ENCODE measurements around the gene APBB1. TPM values are rescaled to one million over a fixed set of nuclear protein-coding genes. Genes with fewer than 3 reads are reported as not detected.

Gene APBB1
- polyA plus RNA-seq, 1 experiment = 42.2 TPM

DNA sequence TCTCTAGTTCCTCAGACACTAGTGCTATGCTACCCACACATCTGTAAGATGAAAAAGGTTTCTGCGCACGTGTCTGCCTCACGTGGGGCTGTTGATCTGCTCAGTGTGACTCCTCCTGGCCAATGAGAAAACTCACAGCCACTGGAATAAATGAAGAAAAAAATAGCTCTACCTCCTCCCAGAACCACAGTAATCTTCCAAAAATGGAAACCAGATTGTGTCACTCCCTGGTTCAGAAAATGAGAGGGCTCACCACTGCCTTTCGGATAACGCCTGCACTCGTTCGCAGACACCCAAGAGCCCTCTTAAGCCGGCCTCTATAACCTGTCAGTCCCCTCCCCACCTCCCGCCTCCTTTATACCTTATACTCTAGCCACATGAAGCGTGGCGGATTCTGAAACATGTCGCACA, 5.1 kb downstream of the APBB1 start:
- no peak for DNase-seq (ENCODE audit: low read depth, low spot score)
- ChIA-PET POLR2A (interaction anchor here (1.1 kb wide), 1 partner anchor 13 kb away, joined by 4 read pairs; no protein-coding TSS in a partner anchor), CTCF (interaction anchor here (1.4 kb wide), 1 partner anchor 51 kb away, joined by 4 read pairs; no protein-coding TSS in a partner anchor)
- Histone ChIP-seq H3K9me3 (ENCODE audit: control insufficient read depth, insufficient read depth, low read length) (no peaks in the 10 kb centered on the region), H3K27me3 (ENCODE audit: control insufficient read depth, insufficient read depth, low read length) (no peaks in the 10 kb centered on the region), H3K4me3 (ENCODE audit: low read depth, low read length) (no peak overlapping the region), H3K27ac (ENCODE audit: low read depth, low read length) (peak overlapping the region; percentile 21)
- no peak for TF ChIP-seq CTCF (IDR thresholded peaks at IDR 0.05; ENCODE audit: low read depth, low read length)

GRCh38 chr11:6411594-6412031, 7.3 kb downstream of the APBB1 start:
- Histone ChIP-seq H3K4me3 (ENCODE audit: low read depth, low read length) (no peak overlapping the region), H3K9me3 (ENCODE audit: control insufficient read depth, insufficient read depth, low read length) (no peaks in the 10 kb centered on the region), H3K27ac (ENCODE audit: low read depth, low read length) (no peak overlapping the region), H3K27me3 (ENCODE audit: control insufficient read depth, insufficient read depth, low read length) (no peaks in the 10 kb centered on the region)
- POLR2A ChIA-PET = no interaction called here
- no peak for TF ChIP-seq CTCF (IDR thresholded peaks at IDR 0.05; ENCODE audit: low read depth, low read length)
- no peak for DNase-seq (ENCODE audit: low read depth, low spot score)
- CTCF ChIA-PET = interaction anchor here (0.7 kb wide), 1 partner anchor 33 kb away, joined by 4 read pairs; no protein-coding TSS in a partner anchor

GRCh38 chr11:6410695-6411430, 8.0 kb downstream of the APBB1 start:
- Histone ChIP-seq H3K9me3 (ENCODE audit: control insufficient read depth, insufficient read depth, low read length) (no peaks in the 10 kb centered on the region), H3K4me3 (ENCODE audit: low read depth, low read length) (no peak overlapping the region), H3K27ac (ENCODE audit: low read depth, low read length) (no peak overlapping the region), H3K27me3 (ENCODE audit: control insufficient read depth, insufficient read depth, low read length) (no peaks in the 10 kb centered on the region)
- DNase-seq (ENCODE audit: low read depth, low spot score) = no peak
- ChIA-PET CTCF (interaction anchor here (0.5 to 2.1 kb wide), 4 partner anchors 32 to 160 kb away, joined by 3 to 6 read pairs (median 4); no protein-coding TSS in a partner anchor), POLR2A (no interaction called here)
- no peak for TF ChIP-seq CTCF (IDR thresholded peaks at IDR 0.05; ENCODE audit: low read depth, low read length)

GRCh38 chr11:6406370-6406769, 12.5 kb downstream of the APBB1 start:
- Histone ChIP-seq H3K4me3 (ENCODE audit: low read depth, low read length) (no peak overlapping the region), H3K27ac (ENCODE audit: low read depth, low read length) (no peak overlapping the region), H3K9me3 (ENCODE audit: control insufficient read depth, insufficient read depth, low read length) (no peaks in the 10 kb centered on the region; the same call in 1 of the 2 replicates), H3K27me3 (ENCODE audit: control insufficient read depth, insufficient read depth, low read length) (no peaks in the 10 kb centered on the region)
- CTCF ChIA-PET = interaction anchor here (1.3 to 1.5 kb wide), 2 partner anchors 13 to 27 kb away, joined by 3 to 5 read pairs; partner anchors contain the start of gene APBB1
- no peak for DNase-seq (ENCODE audit: low read depth, low spot score)
- POLR2A ChIA-PET = interaction anchor here (1.4 kb wide), 1 partner anchor 14 kb away, joined by 3 read pairs; no protein-coding TSS in a partner anchor
- no peak for TF ChIP-seq CTCF (IDR thresholded peaks at IDR 0.05; ENCODE audit: low read depth, low read length)

GRCh38 chr11:6405846-6406245, 13.0 kb downstream of the APBB1 start:
- POLR2A ChIA-PET = interaction anchor here (1.4 kb wide), 1 partner anchor 13 kb away, joined by 3 read pairs; no protein-coding TSS in a partner anchor
- H3K27ac ChIP-seq (ENCODE audit: low read depth, low read length) = no peak overlapping the region
- no peaks in the 10 kb centered on the region; the same call in 1 of the 2 replicates for H3K9me3 ChIP-seq (ENCODE audit: control insufficient read depth, insufficient read depth, low read length)
- H3K27me3 ChIP-seq (ENCODE audit: control insufficient read depth, insufficient read depth, low read length) = no peaks in the 10 kb centered on the region
- no peak overlapping the region for H3K4me3 ChIP-seq (ENCODE audit: low read depth, low read length)
- TF ChIP-seq CTCF (IDR thresholded peaks at IDR 0.05; ENCODE audit: low read depth, low read length) = no peak
- no peak for DNase-seq (ENCODE audit: low read depth, low spot score)
- CTCF ChIA-PET = interaction anchor here (1.3 kb wide), 1 partner anchor 27 kb away, joined by 5 read pairs; no protein-coding TSS in a partner anchor
